ENCODE results near the gene GFI1. TPM values are rescaled to one million over a fixed set of nuclear protein-coding genes. Genes with fewer than 3 reads are reported as not detected.
"Not testable (repeated sequence)": the region's sequence is repeated elsewhere in the genome, so short reads cannot be mapped to it uniquely, and the experiment has no call there.

GFI1 gene
- 0.18 and 0.19 TPM in 2 replicates for polyA plus RNA-seq (2012; rRNA removed)
- polyA plus RNA-seq (2012; cell fraction: cytosol; rRNA removed): 0.08 and 0.12 TPM in 2 replicates
- 0.62 and 0.69 TPM in 2 replicates for polyA plus RNA-seq (2012; cell fraction: nucleus; rRNA removed)

DNA sequence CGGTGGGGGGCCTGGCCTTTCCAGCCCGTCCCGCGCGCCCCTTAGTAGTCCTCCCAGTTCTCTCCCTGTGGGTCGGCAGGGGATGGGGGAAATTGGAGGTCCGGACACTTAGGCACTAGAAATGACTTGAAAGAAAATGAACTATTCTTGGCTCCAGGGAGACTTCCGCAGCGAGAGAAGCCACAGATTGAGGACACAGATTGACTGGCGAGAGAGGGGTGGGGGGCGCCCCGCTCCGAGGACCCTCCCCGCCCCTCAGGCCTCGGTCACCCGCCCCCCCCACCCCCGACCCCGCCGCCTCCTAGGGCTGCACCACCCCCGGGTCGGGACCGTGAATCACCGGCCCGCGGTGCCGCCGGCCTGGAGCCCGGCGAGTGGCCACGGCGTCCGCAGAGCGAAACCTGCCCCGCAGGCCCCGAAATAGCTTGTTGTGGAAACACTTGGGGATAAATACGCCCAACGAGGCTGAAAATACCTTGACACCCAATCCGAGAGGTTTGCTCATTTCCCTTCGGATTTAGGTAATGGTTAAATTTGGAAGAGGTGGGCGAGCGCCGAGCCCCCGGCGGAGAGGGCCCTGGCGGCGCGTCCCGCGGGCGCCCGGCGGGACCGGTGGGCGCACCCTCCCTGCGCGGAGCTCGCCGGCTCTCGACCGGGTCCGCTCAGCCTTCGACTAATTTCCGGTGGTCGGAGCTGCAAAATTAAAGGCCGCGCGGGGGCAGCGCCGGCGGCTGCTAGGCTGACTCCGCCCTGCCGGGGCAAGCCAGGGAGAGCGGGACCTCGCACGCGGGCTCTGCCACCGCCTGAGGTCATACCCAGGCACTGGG, at the start of gene GFI1:
Gene GFI1 (minus strand): TSS at position 675 of the 827 bp plus-strand sequence. CDS start 3,438 bp downstream, outside the sequence.
- Histone ChIP-seq H3K27me3 (ENCODE audit: insufficient read depth) (peaks cover 78% of the 10 kb centered on the region), H3K27ac (ENCODE audit: low read depth in 2 of 2, low read length in 1 of 2) (no peak within 1 kb of the TSS), H3K9ac (no peak within 1 kb of the TSS), H3K36me3 (replicated peaks in 1 of 2; ENCODE audit: control insufficient read depth in 1 of 2, insufficient read depth in 2 of 2, low read length in 1 of 2) (no peaks in the 10 kb centered on the region), H3K4me2 (peak within 1 kb of the TSS; percentile 69), H3K4me3 (ENCODE audit: low read depth in 2 of 2, low read length in 1 of 2) (peak within 1 kb of the TSS; percentile 25 to 53), H3F3A (replicated peaks; ENCODE audit: insufficient read depth) (peaks cover 7% of the 10 kb centered on the region), H3K9me3 (no peaks in the 10 kb centered on the region), H3K9me2 (no peaks in the 10 kb centered on the region), H4K20me1 (ENCODE audit: insufficient read depth) (peaks cover 6% of the 10 kb centered on the region; the same call in 1 of the 2 replicates), H3K79me2 (ENCODE audit: insufficient read depth) (no peaks in the 10 kb centered on the region), H3K4me1 (ENCODE audit: control insufficient read depth in 1 of 2, insufficient read depth in 2 of 2, low read depth in 1 of 2, low read length in 1 of 2) (peaks cover 0 to 14% of the 10 kb centered on the region in 2 experiments; a peak in 1 of 4 replicates), H2AFZ (ENCODE audit: low read depth) (0 out of 2 replicates have a peak within 1 kb of the TSS, but pooled peaks have one; percentile 46)
- 3% methylated on average over 27 of the region's 77 CpGs for WGBS (ENCODE audit: low lambda C conversion rate)
- ChIA-PET CTCF (interaction anchor here (0.9 to 1.4 kb wide), 2 partner anchors 14 to 170 kb away, joined by 3 to 4 read pairs; no protein-coding TSS in a partner anchor), POLR2A (no interaction called here)
- TF ChIP-seq SIN3A (IDR thresholded peaks at IDR 0.05; ENCODE audit: borderline replicate concordance, low read depth, low read length) (no peak), RCOR1 (IDR thresholded peaks at IDR 0.05; ENCODE audit: low read length) (no peak), TCF12 (IDR thresholded peaks at IDR 0.05) (no peak), MXI1 (IDR thresholded peaks at IDR 0.05; ENCODE audit: low read depth, low read length) (no peak), EZH2phosphoT487 (IDR thresholded peaks at IDR 0.05; ENCODE audit: borderline replicate concordance, low read depth) (no peak; the same call in none of the 2 replicates), EP300 (IDR thresholded peaks at IDR 0.05; ENCODE audit: borderline replicate concordance in 1 of 2, low read depth in 1 of 2, low read length in 1 of 2) (no peak), GATA2 (CRISPR knock-in tag; IDR thresholded peaks at IDR 0.05) (no peak), FOXJ3 (CRISPR knock-in tag; IDR thresholded peaks at IDR 0.05) (no peak)
- TF ChIP-seq, protein P1, sequence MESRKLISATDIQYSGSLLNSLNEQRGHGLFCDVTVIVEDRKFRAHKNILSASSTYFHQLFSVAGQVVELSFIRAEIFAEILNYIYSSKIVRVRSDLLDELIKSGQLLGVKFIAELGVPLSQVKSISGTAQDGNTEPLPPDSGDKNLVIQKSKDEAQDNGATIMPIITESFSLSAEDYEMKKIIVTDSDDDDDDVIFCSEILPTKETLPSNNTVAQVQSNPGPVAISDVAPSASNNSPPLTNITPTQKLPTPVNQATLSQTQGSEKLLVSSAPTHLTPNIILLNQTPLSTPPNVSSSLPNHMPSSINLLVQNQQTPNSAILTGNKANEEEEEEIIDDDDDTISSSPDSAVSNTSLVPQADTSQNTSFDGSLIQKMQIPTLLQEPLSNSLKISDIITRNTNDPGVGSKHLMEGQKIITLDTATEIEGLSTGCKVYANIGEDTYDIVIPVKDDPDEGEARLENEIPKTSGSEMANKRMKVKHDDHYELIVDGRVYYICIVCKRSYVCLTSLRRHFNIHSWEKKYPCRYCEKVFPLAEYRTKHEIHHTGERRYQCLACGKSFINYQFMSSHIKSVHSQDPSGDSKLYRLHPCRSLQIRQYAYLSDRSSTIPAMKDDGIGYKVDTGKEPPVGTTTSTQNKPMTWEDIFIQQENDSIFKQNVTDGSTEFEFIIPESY (IDR thresholded peaks at IDR 0.05; ENCODE audit: borderline replicate concordance, low read depth): no peak
- peak; percentile 58 for DNase-seq

DNA sequence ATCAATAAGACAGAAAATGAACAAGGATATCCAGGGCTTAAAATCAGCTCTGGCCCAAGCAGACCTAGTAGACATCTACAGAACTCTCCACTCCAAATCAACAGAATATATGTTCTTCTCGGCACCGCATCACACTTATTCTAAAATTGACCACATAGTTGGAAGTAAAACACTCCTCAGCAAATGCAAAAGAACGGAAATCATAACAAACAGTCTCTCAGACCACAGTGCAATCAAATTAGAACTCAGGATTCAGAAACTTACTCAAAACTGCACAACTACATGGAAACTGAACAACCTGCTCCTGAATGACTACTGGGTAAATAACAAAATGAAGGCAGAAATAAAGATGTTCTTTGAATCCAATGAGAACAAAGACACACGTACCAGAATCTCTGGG, 45.6 kb upstream of the GFI1 start:
- H4K20me1 ChIP-seq (ENCODE audit: insufficient read depth); H3K27me3 ChIP-seq (ENCODE audit: insufficient read depth); H3K4me3 ChIP-seq (ENCODE audit: low read depth in 2 of 2, low read length in 1 of 2); H3K9ac ChIP-seq; H3K79me2 ChIP-seq (ENCODE audit: insufficient read depth); H3K4me1 ChIP-seq (ENCODE audit: control insufficient read depth in 1 of 2, insufficient read depth in 2 of 2, low read depth in 1 of 2, low read length in 1 of 2); POLR2A ChIA-PET; CTCF ChIA-PET; DNase-seq; H3F3A ChIP-seq (replicated peaks; ENCODE audit: insufficient read depth); H3K9me3 ChIP-seq; H3K27ac ChIP-seq (ENCODE audit: low read depth in 2 of 2, low read length in 1 of 2); H3K4me2 ChIP-seq; H3K9me2 ChIP-seq; H2AFZ ChIP-seq (ENCODE audit: low read depth); H3K36me3 ChIP-seq (replicated peaks in 1 of 2; ENCODE audit: control insufficient read depth in 1 of 2, insufficient read depth in 2 of 2, low read length in 1 of 2): not testable (repeated sequence)
- WGBS (ENCODE audit: low lambda C conversion rate): 95% methylated on average over 4 of the region's 4 CpGs

DNA sequence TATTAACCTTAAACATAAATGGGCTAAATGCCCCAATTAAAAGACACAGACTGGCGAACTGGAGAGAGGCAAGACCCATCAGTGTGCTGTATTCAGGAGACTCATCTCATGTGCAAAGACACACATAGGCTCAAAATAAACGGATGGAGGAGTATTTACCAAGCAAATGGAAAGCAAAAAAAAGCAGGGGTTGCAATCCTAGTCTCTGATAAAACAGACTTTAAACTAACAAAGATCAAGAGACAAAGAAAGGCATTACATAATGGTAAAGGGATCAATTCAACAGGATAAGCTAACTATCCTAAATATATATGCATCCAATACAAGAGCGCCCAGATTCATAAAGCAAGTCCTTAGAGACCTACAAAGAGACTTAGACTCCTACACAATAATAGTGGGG, 45.2 kb upstream of the GFI1 start:
- WGBS (ENCODE audit: low lambda C conversion rate): 96% methylated on average over 3 of the region's 3 CpGs

More for the DNA sequence above, 45.2 kb upstream of the GFI1 start:
- H3K27ac ChIP-seq (ENCODE audit: low read depth in 2 of 2, low read length in 1 of 2); H4K20me1 ChIP-seq (ENCODE audit: insufficient read depth); DNase-seq; H3K79me2 ChIP-seq (ENCODE audit: insufficient read depth); H3K4me3 ChIP-seq (ENCODE audit: low read depth in 2 of 2, low read length in 1 of 2); H2AFZ ChIP-seq (ENCODE audit: low read depth); H3K9ac ChIP-seq; H3K9me3 ChIP-seq; H3K27me3 ChIP-seq (ENCODE audit: insufficient read depth); H3K9me2 ChIP-seq; POLR2A ChIA-PET; H3K36me3 ChIP-seq (replicated peaks in 1 of 2; ENCODE audit: control insufficient read depth in 1 of 2, insufficient read depth in 2 of 2, low read length in 1 of 2); H3F3A ChIP-seq (replicated peaks; ENCODE audit: insufficient read depth); H3K4me2 ChIP-seq; H3K4me1 ChIP-seq (ENCODE audit: control insufficient read depth in 1 of 2, insufficient read depth in 2 of 2, low read depth in 1 of 2, low read length in 1 of 2): not testable (repeated sequence)
- CTCF ChIA-PET: interaction anchor here (1.1 kb wide), 2 partner anchors 9 to 15 kb away, joined by 3 read pairs; no protein-coding TSS in a partner anchor
